ENCODE measurements around the gene PAK5.

PAK5 gene

GRCh38 chr20:9838378-9839295 is at the start of gene PAK5:
Gene PAK5, minus strand, starts transcription at chr20:9839076. Its CDS starts 194,748 bp downstream, at chr20:9644328.
- DNase-seq (ENCODE audit: low read depth in 1 of 2, low spot score in 1 of 2) = no peak

DNA sequence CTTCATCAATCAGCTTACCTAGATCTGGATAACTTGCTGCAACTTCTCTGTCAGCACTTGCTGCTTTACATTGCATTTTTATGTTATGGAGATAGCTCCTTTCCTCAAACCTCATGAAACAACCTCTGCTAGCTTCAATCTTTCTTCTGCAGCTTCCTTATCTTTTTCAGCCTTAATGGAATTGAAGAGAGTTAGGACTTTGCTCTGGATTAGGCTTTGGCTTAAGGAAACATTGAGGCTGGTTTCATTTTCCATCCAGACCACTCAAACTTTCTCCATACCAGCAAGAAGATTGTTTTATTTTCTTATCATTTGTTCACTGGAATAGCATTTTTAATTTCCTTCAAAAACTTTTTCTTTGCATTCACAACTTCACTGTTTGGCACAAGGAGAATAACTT is 48.8 kb upstream of the PAK5 start:
- DNase-seq (ENCODE audit: low read depth in 1 of 2, low spot score in 1 of 2) = no peak

GRCh38 chr20:9886227-9886626 is 47.4 kb upstream of the PAK5 start:
- no peak for DNase-seq (ENCODE audit: low read depth in 1 of 2, low spot score in 1 of 2)

DNA sequence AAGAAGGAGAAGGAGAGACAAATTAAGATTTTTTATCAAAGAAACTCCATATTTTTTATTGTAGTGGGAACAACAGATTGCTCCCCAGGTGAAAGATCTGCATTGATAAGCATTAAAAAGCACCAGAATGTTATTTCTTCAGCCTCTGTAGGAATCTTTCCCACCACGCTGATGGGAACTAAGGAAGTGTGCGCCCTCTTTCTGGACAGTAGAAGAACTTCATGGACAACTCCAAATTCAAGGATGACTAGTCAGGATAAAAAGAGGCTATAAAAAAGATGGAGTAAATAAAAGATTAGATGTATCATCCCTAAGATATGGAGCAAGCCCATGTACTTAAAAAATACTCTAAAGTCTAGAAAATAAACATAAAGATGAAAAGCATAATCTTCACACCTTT is 45.8 kb upstream of the PAK5 start:
- no peak for DNase-seq (ENCODE audit: low read depth in 1 of 2, low spot score in 1 of 2)

- no peak for DNase-seq (ENCODE audit: low read depth in 1 of 2, low spot score in 1 of 2)
Observed at GRCh38 chr20:9884061-9884460, 45.2 kb upstream of the PAK5 start.

DNA sequence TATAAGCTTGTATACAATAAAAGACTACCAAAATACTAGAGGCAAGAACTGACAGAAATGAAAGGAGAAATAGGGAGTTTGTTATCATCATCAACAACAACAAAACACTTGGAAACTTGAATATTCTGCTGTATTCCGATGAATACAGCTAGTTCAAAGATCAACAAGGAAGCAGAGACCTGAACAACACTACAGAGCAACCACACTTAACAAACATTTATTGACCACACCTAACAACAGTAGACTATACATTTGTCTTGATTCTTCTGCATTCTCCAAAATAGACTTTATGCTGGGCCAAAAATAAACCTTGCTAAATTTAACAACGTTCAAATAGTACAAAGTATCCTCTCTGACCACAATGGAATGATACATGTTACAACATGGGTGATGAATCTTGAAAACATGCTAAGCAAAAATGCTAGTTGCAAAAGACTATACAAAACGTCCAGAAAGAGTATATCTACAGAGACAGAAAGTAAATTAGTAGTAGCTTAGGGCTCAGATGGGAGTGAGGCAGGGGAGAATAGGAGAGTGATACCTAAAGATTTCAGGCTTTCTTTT is 39.1 kb upstream of the PAK5 start:
- no peak for DNase-seq (ENCODE audit: low read depth in 1 of 2, low spot score in 1 of 2)

- DNase-seq (ENCODE audit: low read depth in 1 of 2, low spot score in 1 of 2) = no peak
Observed at GRCh38 chr20:9867196-9867980, 28.5 kb upstream of the PAK5 start.

- no peak for DNase-seq (ENCODE audit: low read depth in 1 of 2, low spot score in 1 of 2)
Observed at GRCh38 chr20:9852566-9852965, 13.7 kb upstream of the PAK5 start.

- no peak for DNase-seq (ENCODE audit: low read depth in 1 of 2, low spot score in 1 of 2)
Observed at GRCh38 chr20:9839626-9840025, 750 bp upstream of the PAK5 start.

- no peak for DNase-seq (ENCODE audit: low read depth in 1 of 2, low spot score in 1 of 2)
Observed at GRCh38 chr20:9838035-9838377, 870 bp downstream of the PAK5 start.

GRCh38 chr20:9837634-9838033 is 1.2 kb downstream of the PAK5 start:
- no peak for DNase-seq (ENCODE audit: low read depth in 1 of 2, low spot score in 1 of 2)

DNA sequence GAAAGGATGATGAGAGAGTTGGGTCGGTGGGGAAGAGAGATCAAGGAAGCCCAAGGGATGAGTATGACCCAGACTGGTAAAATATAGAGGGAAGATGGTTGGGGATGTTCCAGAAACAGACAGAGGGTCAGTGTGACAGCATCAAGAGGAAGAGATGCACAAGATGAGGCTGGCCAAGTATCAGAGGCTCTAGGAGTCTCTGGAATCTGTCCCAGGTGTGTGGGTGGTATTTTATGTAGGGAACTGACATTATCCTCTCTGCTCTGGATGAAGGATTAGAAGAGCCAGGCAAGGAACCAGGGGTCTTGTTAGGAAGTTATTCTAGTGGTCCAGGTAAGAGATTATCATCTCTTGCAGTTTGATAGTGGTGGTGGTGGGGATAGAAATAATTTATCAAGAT is 3.6 kb downstream of the PAK5 start:
- no peak for DNase-seq (ENCODE audit: low read depth in 1 of 2, low spot score in 1 of 2)

DNA sequence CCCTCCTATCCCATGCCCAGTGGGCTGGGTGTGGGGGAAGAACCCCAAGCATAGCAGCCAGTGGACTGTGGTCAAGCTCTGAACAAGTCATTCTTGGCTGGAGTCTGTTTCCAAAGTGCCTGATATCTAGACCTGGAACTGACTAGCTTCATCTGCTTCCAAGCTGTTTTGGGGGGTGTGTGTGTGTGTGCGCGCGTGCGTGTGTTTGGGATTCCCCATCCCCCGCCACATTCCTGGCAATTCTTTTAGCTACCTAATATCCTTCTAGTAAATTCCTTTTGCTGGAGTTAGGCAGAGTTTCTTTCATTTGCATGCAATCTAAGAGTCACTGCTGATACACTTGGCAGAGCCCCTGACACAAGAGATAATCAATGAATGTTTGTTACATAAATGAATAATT is 7.8 kb downstream of the PAK5 start:
- DNase-seq (ENCODE audit: low read depth in 1 of 2, low spot score in 1 of 2) = no peak

DNA sequence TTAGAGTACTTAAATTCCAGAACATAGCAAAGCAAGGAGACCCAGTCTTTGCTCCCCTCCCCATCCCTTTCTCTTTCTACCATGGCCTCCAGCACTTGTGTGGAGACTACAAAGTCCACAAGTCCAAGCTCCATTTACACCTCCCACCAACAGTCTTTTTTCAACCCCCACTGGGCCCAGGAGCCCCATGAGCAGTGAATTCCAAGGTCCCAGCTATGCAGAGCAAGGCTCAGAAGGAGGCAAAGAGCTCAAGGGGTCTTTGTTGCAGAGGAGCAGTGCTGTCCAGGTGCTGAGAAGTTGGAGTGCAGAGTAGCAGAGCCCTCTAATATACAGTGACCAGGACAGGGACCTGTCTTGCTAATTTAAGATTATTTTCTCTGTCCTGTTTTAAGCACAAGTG is 9.0 kb downstream of the PAK5 start:
- no peak for DNase-seq (ENCODE audit: low read depth in 1 of 2, low spot score in 1 of 2)

GRCh38 chr20:9817654-9818053 is 21.2 kb downstream of the PAK5 start:
- no peak for DNase-seq (ENCODE audit: low read depth in 1 of 2, low spot score in 1 of 2)

DNA sequence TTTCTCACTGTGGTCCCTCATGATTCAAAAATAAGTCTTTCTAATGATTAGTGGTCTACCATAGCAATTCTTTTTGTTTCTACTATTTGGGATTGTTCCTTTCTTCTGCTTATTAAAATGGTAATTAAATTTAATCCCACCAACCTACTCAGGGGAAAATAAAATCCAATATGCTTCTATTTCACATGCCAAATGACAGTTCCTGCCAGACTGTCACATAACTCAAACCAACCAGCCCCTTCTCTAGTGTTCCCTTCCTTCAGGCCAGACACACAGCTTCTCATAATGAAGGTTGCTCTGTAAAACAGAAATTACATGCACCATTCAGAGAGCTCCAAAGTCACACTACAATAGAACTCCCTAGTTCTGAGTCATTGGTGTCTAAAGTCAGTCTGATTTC is 23.2 kb downstream of the PAK5 start:
- no peak for DNase-seq (ENCODE audit: low read depth in 1 of 2, low spot score in 1 of 2)

- DNase-seq (ENCODE audit: low read depth in 1 of 2, low spot score in 1 of 2) = no peak
Observed at GRCh38 chr20:9810738-9811137, 28.1 kb downstream of the PAK5 start.

- DNase-seq (ENCODE audit: low read depth in 1 of 2, low spot score in 1 of 2) = no peak
Observed at GRCh38 chr20:9809271-9809670, 29.6 kb downstream of the PAK5 start.

DNA sequence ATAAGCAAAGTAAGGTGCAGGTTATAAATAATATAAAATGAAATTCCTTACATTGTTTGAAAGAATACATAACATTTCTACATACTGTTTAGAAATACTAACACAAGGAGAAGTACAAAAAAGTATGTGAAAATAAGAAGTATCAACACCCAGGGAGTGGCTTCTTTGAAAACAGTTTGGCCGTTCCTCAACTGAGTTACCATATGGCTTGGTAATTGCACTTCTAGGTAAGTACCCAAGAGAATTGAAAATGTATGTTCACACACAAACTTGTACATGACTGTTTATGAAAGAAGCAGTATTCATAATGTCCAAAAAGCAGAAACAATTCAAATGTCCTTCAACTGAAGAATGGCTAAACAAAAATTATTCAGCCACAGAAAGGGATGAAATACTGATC is 30.7 kb downstream of the PAK5 start:
- no peak for DNase-seq (ENCODE audit: low read depth in 1 of 2, low spot score in 1 of 2)

DNA sequence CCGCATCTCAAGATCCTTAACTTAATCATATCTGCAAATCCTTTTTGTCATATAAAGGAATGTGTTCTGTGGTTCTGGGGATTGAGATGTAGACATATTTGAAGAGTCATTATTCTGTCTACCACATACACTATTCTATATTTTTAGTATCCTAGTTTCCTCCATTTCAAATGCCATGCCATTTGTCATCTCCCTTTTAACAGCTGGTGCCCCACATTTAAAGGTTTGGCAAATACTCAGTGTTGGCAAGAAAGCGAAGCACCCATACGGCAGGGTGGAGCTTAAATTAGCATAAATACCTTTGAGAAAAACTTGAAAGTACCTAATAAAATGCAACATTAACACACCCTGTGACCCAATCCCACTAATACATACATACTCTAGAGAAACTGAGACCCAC is 31.7 kb downstream of the PAK5 start:
- DNase-seq (ENCODE audit: low read depth in 1 of 2, low spot score in 1 of 2) = no peak

DNA sequence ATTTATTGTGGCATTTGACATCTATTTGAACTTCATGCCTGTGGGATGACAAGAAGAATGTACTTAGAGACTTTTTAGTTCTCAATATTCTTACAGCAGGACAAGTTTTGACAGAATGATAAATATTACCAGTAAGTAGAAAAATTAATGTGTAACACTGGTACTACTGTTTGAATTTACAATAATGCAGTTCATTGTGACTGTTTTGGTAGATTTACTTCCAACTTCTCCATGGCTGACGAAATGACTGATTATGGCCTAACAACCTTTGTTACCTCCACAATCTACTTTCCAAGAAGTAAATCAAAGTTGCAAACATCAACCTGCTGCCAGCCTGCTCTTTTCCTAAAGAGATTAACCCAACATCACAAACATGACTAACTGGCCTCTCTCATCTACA is 38.5 kb downstream of the PAK5 start:
- no peak for DNase-seq (ENCODE audit: low read depth in 1 of 2, low spot score in 1 of 2)

DNA sequence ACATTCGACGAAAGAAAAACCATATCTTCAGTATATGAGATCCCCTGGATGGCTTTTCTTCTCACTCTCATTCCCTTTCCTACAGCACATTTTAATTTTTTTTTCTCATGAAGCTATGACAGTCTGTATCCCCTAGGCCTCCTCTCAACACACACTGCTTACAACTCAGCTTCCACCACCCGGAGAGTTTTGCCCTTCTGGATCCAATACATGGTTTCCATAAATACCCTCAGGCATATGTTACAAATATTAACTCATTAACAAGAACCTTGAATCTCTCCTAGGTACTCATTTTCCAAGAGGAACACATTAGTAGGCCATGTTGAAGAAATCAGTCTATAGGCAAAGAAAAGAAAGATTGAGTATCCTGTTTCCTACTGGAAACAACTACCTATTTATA is 44.0 kb downstream of the PAK5 start:
- DNase-seq (ENCODE audit: low read depth in 1 of 2, low spot score in 1 of 2) = no peak

All from stimulated activated CD4-positive, alpha-beta T cell treated with anti-CD3 and anti-CD28 coated beads, Interleukin-15, amount 100 ng/mL, for 1 hour (primary cell).